Common myeloid progenitor, CD34-positive (primary cell): ENCODE measurements around the gene CYB561D2.

Experiments
- CTCF ChIA-PET: fragments of 350-600 bp; sonication (Branson Sonifier 250); formaldehyde crosslinking; loops from one replicate; lab custom pipeline; 2021; ENCODE audit warnings: antibody characterized with exemption; lab: Charles Lee
- POLR2A ChIA-PET: fragments of 350-600 bp; sonication (Branson Sonifier 250); formaldehyde crosslinking; loops from one replicate; lab custom pipeline; 2021; ENCODE audit warnings: antibody characterized with exemption; lab: Charles Lee
- DNase-seq, 3 donors: peaks; one replicate each; pipeline versions ENCODE4 v3.0.0 to v3.0.0-alpha.2; 2013
- H3K27ac ChIP-seq, 2 experiments: 1 replicate in 1 of 2; 2 replicates in 1 of 2; pipeline ENCODE4 v1.7.0; 2013; ENCODE audit warnings: inconsistent platforms in 2 of 2, low read length in 2 of 2, mild to moderate bottlenecking in 2 of 2, low read depth in 1 of 2, moderate library complexity in 1 of 2; ENCODE audit not compliant: severe bottlenecking in 2 of 2, insufficient read depth in 1 of 2, poor library complexity in 1 of 2
- H3K27me3 ChIP-seq, 5 experiments: replicated peaks in 2 of 5; 1 replicate in 3 of 5; 2 replicates in 2 of 5; pipeline versions ENCODE4 v1.6.1 to v1.7.0; 2013; ENCODE audit warnings: low read length in 4 of 5, mild to moderate bottlenecking in 2 of 5, moderate library complexity in 2 of 5, inconsistent platforms in 1 of 5; ENCODE audit not compliant: insufficient read depth in 5 of 5, control insufficient read depth in 4 of 5
- H3K36me3 ChIP-seq, 4 experiments: 1 replicate in 2 of 4; 2 replicates in 2 of 4; pipeline versions ENCODE4 v1.6.1 to v1.7.0; 2013; ENCODE audit warnings: low read length in 3 of 4, control low read depth in 1 of 4, mild to moderate bottlenecking in 1 of 4; ENCODE audit not compliant: control insufficient read depth in 4 of 4, insufficient read depth in 4 of 4
- H3K4me1 ChIP-seq, 4 experiments: 1 replicate in 3 of 4; 2 replicates in 1 of 4; pipeline versions ENCODE4 v1.6.1 to v1.7.1; 2013; ENCODE audit warnings: low read length in 3 of 4, mild to moderate bottlenecking in 3 of 4, control low read depth in 1 of 4, inconsistent platforms in 1 of 4, moderate library complexity in 1 of 4; ENCODE audit not compliant: control insufficient read depth in 4 of 4, insufficient read depth in 4 of 4; ENCODE audit errors: control extremely low read depth in 1 of 4
- H3K4me3 ChIP-seq, 7 experiments: 1 replicate in 4 of 7; 2 replicates in 3 of 7; pipeline versions ENCODE4 v1.5.1 to v1.7.0; 2013; ENCODE audit warnings: mild to moderate bottlenecking in 7 of 7, low read length in 6 of 7, moderate library complexity in 6 of 7, inconsistent platforms in 2 of 7, low read depth in 2 of 7, control low read depth in 1 of 7; ENCODE audit not compliant: insufficient read depth in 4 of 7, control insufficient read depth in 1 of 7; ENCODE audit errors: extremely low read depth in 1 of 7
- H3K9me3 ChIP-seq, 5 experiments: 1 replicate in 4 of 5; 2 replicates in 1 of 5; pipeline versions ENCODE4 v1.6.1 to v1.7.1; 2013; ENCODE audit warnings: low read length in 4 of 5, mild to moderate bottlenecking in 2 of 5, inconsistent platforms in 1 of 5, low read depth in 1 of 5, moderate library complexity in 1 of 5; ENCODE audit not compliant: control insufficient read depth in 4 of 5, insufficient read depth in 2 of 5; ENCODE audit errors: control extremely low read depth in 1 of 5
- WGBS: methylation state at CpG from one replicate; pipeline ENCODE4 v1.1.5; 2013; ENCODE audit not compliant: insufficient coverage; 5-methylcytosine and 5-hydroxymethylcytosine counted together

CYB561D2 gene

GRCh38 chr3:50334339-50335075 lies 16.2 kb upstream of the CYB561D2 start:
- Histone ChIP-seq H3K27me3 (no peaks in the 10 kb centered on the region), H3K27ac (peak overlapping the region; percentile 36 to 97), H3K36me3 (peaks cover 2 to 60% (median 48%) of the 10 kb centered on the region in 4 experiments), H3K4me3 (peak overlapping the region in 1 of 7 experiments; percentile 9), H3K9me3 (no peaks in the 10 kb centered on the region), H3K4me1 (peaks cover 6 to 51% (median 48%) of the 10 kb centered on the region in 4 experiments)
- ChIA-PET CTCF (interaction anchor here (1.2 to 2.9 kb wide), 4 partner anchors 9 to 14 kb away, joined by 3 to 16 read pairs (median 8); partner anchors contain the start of gene HYAL2), POLR2A (no interaction called here)
- no peak for DNase-seq
- 84% methylated on average over 5 of the region's 5 CpGs for WGBS

DNA sequence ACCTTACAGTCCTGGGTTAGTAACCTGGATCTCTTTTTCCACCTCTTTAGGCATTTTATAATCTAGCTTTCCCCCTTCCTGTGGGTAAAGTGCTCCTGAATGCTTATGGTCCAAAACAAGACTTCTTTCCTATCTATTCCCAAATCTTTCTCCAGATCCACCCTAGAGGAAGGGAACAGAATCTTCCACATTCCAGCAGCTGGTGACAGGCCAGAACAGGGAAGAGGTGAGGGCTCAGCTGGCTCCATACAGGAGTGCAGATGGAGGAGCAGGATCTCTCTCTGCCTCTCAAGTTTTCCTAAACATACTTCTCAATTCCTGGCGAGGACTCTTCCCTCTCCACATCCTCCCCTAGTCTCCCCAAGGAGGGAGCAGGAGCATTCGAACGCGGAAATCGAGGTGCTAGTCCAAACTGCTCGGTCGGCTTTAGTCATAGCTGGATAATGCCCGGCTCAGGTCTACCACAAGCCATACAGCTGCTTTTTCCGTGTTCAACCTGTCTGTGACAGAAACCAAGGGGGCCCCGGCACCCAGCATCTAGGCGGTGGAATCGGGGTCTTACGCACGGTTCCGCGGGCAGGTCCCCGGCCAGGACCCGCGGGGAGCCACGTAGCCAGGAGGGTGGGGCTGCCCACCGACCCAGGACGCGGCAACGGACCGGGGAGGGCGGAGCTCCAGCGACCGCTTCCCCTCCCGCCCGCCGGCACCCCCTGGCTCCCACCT lies 14.0 kb upstream of the CYB561D2 start:
- Histone ChIP-seq H3K4me3 (peak overlapping the region; percentile 64 to 91 (median 79)), H3K36me3 (peaks cover 0 to 39% (median 30%) of the 10 kb centered on the region in 4 experiments), H3K9me3 (no peaks in the 10 kb centered on the region), H3K27me3 (no peaks in the 10 kb centered on the region), H3K27ac (peak overlapping the region; percentile 93 to 97), H3K4me1 (peaks cover 13 to 72% (median 65%) of the 10 kb centered on the region in 4 experiments)
- WGBS = 10% methylated on average over 11 of the region's 31 CpGs
- ChIA-PET CTCF (interaction anchor here (0.9 to 6.0 kb wide), 12 partner anchors 8 to 1331 kb away, joined by 3 to 51 read pairs (median 6); partner anchors contain the start of genes CYB561D2, HYAL2, NPRL2 and TUSC2), POLR2A (interaction anchor here (0.9 to 3.6 kb wide), 8 partner anchors 8 to 76 kb away, joined by 3 to 31 read pairs (median 5); partner anchors contain the start of genes CYB561D2, HYAL3, NAA80 and NPRL2)
- no peak for DNase-seq

GRCh38 chr3:50337175-50337861 lies 13.3 kb upstream of the CYB561D2 start:
- Histone ChIP-seq H3K4me3 (peak overlapping the region; percentile 64 to 91 (median 79)), H3K9me3 (no peaks in the 10 kb centered on the region), H3K27ac (peak overlapping the region; percentile 93 to 97), H3K36me3 (peaks cover 0 to 32% (median 23%) of the 10 kb centered on the region in 4 experiments), H3K27me3 (no peaks in the 10 kb centered on the region), H3K4me1 (peaks cover 15 to 78% (median 71%) of the 10 kb centered on the region in 4 experiments)
- POLR2A ChIA-PET = interaction anchor here (0.5 to 3.6 kb wide), 10 partner anchors 9 to 1892 kb away, joined by 3 to 31 read pairs (median 4); partner anchors contain the start of genes CYB561D2, HYAL3, NAA80 and NPRL2
- under 1% methylated on average over 61 of the region's 79 CpGs for WGBS
- DNase-seq = peak; percentile 97 to 99 (median 98)
- CTCF ChIA-PET = interaction anchor here (0.7 to 6.0 kb wide), 13 partner anchors 8 to 1331 kb away, joined by 3 to 51 read pairs (median 5); partner anchors contain the start of genes CYB561D2, HYAL2, NPRL2 and TUSC2

DNA sequence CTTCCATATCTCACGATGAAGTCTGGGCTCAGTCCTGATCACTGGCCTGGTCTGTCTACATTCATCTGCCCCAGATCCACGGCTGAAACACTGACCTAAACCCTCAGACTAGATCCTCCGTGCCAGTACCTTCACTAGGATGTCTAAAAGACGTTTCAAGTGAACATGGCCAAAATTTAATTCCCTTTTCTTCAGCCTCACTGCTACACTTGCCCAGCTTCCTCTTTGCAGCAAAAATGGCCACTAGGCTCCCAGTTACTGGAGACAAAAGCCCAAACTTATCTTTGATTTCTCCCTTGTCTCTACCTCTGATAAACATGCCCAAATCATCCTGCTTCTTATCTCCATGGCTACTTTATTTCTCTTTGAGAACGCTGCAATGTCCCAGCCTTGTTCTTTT lies 11.7 kb upstream of the CYB561D2 start:
- Histone ChIP-seq H3K4me3 (peak overlapping the region in 6 of 7 experiments; percentile 2 to 91 (median 83)), H3K36me3 (peaks cover 0 to 22% (median 16%) of the 10 kb centered on the region in 4 experiments), H3K9me3 (no peaks in the 10 kb centered on the region), H3K27ac (peak overlapping the region; percentile 93 to 97), H3K27me3 (no peaks in the 10 kb centered on the region), H3K4me1 (peaks cover 15 to 78% (median 75%) of the 10 kb centered on the region in 4 experiments)
- WGBS = 3% methylated on average over 4 of the region's 5 CpGs
- ChIA-PET CTCF (interaction anchor here (1.0 to 6.0 kb wide), 4 partner anchors 10 to 213 kb away, joined by 4 to 51 read pairs (median 13); partner anchors contain the start of genes CYB561D2, HYAL3, NAA80 and NPRL2), POLR2A (interaction anchor here (0.7 to 3.6 kb wide), 2 partner anchors 11 to 44 kb away, joined by 4 to 31 read pairs; partner anchors contain the start of gene TUSC2)
- DNase-seq = peak in 2 of 3 donors; percentile 64 to 71

- Histone ChIP-seq H3K4me1 (peaks cover 15 to 73% (median 69%) of the 10 kb centered on the region in 4 experiments), H3K4me3 (peak overlapping the region in 6 of 7 experiments; percentile 56 to 91 (median 83)), H3K36me3 (peaks cover 0 to 15% (median 9%) of the 10 kb centered on the region in 4 experiments), H3K9me3 (no peaks in the 10 kb centered on the region), H3K27me3 (no peaks in the 10 kb centered on the region), H3K27ac (peak overlapping the region; percentile 93 to 97)
- DNase-seq = no peak
- WGBS = 39% methylated on average over 11 of the region's 14 CpGs
- ChIA-PET POLR2A (interaction anchor here (0.5 to 3.6 kb wide), 3 partner anchors 11 to 1657 kb away, joined by 4 to 31 read pairs (median 4); partner anchors contain the start of gene TUSC2), CTCF (interaction anchor here (0.9 to 6.0 kb wide), 3 partner anchors 9 to 30 kb away, joined by 3 to 51 read pairs (median 3); partner anchors contain the start of genes CYB561D2 and NPRL2)
Observed at GRCh38 chr3:50339485-50340146, 11.0 kb upstream of the CYB561D2 start.
